Activated naive CD4-positive, alpha-beta T cell (primary cell): Measurements from ENCODE around the gene KLHL41.
"Not testable (repeated sequence)": the region's sequence is repeated elsewhere in the genome, so short reads cannot be mapped to it uniquely, and the experiment has no call there.

Experiments used
- DNase-seq, 4 experiments: peaks; one replicate each; lab custom pipeline; 2025; lab: John Stamatoyannopoulos, UW

KLHL41 gene

DNA sequence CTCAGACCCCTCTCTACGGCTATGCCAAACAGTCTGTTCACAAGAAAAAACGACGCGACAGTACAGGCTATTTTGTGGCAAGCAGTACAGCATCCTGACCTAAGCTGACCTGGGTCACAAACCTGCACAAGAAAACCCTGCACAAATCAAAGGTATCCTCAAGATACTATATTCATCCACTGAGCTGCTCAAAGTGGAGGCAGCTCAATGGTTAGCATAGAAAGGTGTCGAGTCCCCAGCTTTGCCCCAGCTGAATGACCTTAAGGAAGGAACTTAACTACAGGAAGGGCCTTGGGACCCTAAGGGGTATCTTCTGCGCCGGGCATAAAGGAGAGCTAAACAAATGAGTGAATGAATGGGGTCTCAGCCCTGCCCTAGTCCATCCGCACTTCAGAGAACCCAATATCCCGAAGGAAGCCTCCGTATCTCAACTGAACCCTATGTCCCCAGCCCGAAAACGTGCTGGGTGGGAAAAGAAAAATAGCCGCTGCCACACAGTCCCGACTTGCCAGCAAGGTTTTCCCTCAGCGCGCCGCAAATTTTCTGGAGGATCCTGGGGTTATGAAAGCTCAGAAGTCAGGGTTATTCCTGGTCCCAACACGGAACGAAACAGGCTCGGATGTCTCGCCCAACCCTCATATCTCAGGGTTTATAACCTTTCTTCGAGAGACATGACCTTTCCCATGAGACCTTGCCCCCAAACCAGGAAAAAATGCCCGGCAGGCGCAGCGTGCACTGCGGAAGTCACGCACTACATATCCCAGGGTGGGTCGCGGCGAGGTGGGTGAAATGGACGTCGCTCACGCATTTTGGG, 63.9 kb downstream of the KLHL41 start, which contains the start of gene FASTKD1:
Gene FASTKD1, minus strand, starts transcription at position 706 of the 814 bp plus-strand sequence. CDS start 1,836 bp downstream, outside the sequence.
- DNase-seq, result peak; percentile 49 to 66 (median 58)

DNA sequence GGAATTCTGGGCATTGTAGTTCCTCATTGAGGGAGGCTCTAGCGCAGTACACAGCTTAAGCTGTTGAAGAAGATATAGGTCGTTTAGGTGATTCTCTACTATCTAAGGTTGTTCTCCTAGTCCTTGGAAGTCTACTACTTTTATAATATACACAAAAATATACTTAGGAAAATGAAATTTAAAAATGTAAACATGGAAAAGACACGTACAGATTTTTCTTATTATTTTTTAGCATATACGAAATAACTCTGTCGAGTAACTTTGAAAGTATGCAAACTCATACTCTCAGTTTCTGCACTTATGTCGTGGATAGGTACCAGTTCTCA, 64.4 kb downstream of the KLHL41 start:
- no peak for DNase-seq

DNA sequence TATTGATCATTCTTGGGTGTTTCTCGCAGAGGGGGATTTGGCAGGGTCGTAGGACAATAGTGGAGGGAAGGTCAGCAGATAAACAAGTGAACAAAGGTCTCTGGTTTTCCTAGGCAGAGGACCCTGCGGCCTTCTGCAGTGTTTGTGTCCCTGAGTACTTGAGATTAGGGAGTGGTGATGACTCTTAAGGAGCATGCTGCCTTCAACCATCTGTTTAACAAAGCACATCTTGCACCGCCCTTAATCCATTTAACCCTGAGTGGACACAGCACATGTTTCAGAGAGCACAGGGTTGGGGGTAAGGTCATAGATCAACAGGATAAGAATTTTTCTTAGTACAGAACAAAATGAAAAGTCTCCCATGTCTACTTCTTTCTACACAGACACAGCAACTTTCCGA, 65.0 kb downstream of the KLHL41 start:
- DNase-seq, result not testable (repeated sequence)

DNA sequence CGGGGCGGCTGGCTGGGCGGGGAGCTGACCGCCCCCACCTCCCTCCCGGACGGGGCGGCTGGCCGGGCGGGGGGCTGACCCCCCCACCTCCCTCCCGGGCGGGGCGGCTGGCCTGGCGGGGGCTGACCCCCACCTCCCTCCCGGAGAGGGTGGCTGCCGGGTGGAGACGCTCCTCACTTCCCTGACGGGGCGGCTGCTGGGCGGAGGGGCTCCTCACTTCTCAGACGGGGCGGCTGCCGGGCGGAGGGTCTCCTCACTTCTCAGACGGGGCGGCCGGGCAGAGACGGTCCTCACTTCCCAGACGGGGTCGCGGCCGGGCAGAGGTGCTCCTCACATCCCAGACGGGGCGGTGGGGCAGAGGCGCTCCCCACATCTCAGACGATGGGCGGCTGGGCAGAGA, 65.8 kb downstream of the KLHL41 start:
- not testable (repeated sequence) for DNase-seq
